Sigmoid colon (tissue), 7 donors: ENCODE results near the gene PPP2R5B. TPM values are rescaled to one million over a fixed set of nuclear protein-coding genes. Genes with fewer than 3 reads are reported as not detected.

Experiments used
- DNase-seq: peaks from one replicate; pipeline ENCODE4 v3.0.0-alpha.2; 2019
- H3K27ac ChIP-seq, 4 donors: fragments of 200-600 bp; sonication (generic); one replicate each; pipeline ENCODE4 v1.5.1; 2016 to 2019; ENCODE audit warnings: mild to moderate bottlenecking in 1 of 4
- H3K27me3 ChIP-seq, 3 donors: fragments of 200-600 bp; sonication (generic); one replicate each; pipeline ENCODE4 v1.5.1; 2019; ENCODE audit warnings: mild to moderate bottlenecking in 1 of 3
- H3K36me3 ChIP-seq, 4 donors: fragments of 200-600 bp; sonication (generic); one replicate each; pipeline ENCODE4 v1.5.1; 2016 to 2019
- H3K4me1 ChIP-seq, 4 donors: fragments of 200-600 bp; sonication (generic); one replicate each; pipeline ENCODE4 v1.5.1; 2017 to 2019
- H3K4me3 ChIP-seq, 4 donors: fragments of 200-600 bp; sonication (generic); one replicate each; pipeline ENCODE4 v1.5.1; 2017 to 2019; ENCODE audit warnings: mild to moderate bottlenecking in 2 of 4, moderate library complexity in 1 of 4
- H3K9me3 ChIP-seq, 4 donors: fragments of 200-600 bp in 3 of 4; sonication (generic) in 3 of 4; one replicate each; pipeline versions ENCODE4 v1.5.1 to v1.6.1; 2013 to 2019
- CTCF ChIP-seq, 4 experiments: fragments of 450-650 bp in 3 of 4; fragments of 200-600 bp in 1 of 4; IDR thresholded peaks; one replicate each; pipeline ENCODE4 v1.5.1; 2016 to 2019; ENCODE audit warnings: antibody characterized with exemption in 4 of 4, mild to moderate bottlenecking in 3 of 4, moderate library complexity in 2 of 4
- EP300 ChIP-seq, 4 donors: sonication (generic); formaldehyde crosslinking; IDR thresholded peaks; one replicate each; pipeline ENCODE4 v1.6.1; 2017; ENCODE audit warnings: antibody characterized with exemption in 4 of 4
- POLR2A ChIP-seq, 2 donors: fragments of 450-650 bp; IDR thresholded peaks; one replicate each; pipeline ENCODE4 v1.6.1; 2016; ENCODE audit warnings: antibody characterized with exemption in 2 of 2, mild to moderate bottlenecking in 2 of 2, moderate library complexity in 2 of 2
- POLR2AphosphoS5 ChIP-seq, 4 donors: sonication (generic); formaldehyde crosslinking; IDR thresholded peaks; one replicate each; pipeline ENCODE4 v1.6.1; 2017; ENCODE audit warnings: antibody characterized with exemption in 4 of 4
- WGBS, 2 donors: extraction: QIAGEN DNeasy Blood & Tissue Kit; methylation state at CpG; one replicate each; pipeline ENCODE4 v1.1.7; 2013; 5-methylcytosine and 5-hydroxymethylcytosine counted together
- intact Hi-C: fragments of 100-400 bp; cut with DNase I; formaldehyde crosslinking; loops from one replicate; pipeline ENCODE4 v1.15.1; 2023
- polyA plus RNA-seq, 3 donors: library from polyadenylated mRNA; stranded (reverse); fragments of 200-250 nt; gene quantifications; one replicate each; pipeline ENCODE4 v1.2.3, GENCODE V29; 2013
- total RNA-seq, 4 donors: library from RNA; depleted of rRNA; stranded (reverse); fragments of >200 nt; gene quantifications; one replicate each; pipeline ENCODE4 v1.1.0, GENCODE V29; 2016
- donor health status: healthy with polysubstance abuse.
- donor health status: Bipolar disorder and iron deficiency.
- donor health status: healthy.

The PPP2R5B gene
- total and polyA plus RNA-seq, 7 donors, result 15.6 to 27.3 (median 19.3) TPM

DNA sequence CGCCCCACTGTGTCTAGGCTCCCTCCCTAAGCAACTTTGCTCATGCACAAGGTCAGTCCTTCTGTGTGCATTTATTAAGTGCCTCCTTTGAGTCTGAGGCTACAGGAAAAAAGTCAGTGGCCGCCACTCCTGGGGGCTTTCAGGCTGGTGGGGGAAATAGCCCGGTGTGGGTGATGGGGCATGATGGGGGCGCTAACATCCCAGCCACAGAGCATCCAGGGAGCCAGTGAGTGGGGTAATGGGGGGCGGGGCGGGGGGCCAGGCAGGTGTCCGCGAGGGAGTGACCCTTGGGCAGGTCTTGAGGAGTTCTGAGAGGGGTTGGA, 36.1 kb upstream of the PPP2R5B start:
- no peaks in the 10 kb centered on the region for H3K9me3 ChIP-seq
- TF ChIP-seq EP300 (IDR thresholded peaks at IDR 0.05) (no peak), POLR2AphosphoS5 (IDR thresholded peaks at IDR 0.05) (no peak), POLR2A (IDR thresholded peaks at IDR 0.05) (no peak), CTCF (IDR thresholded peaks at IDR 0.05) (no peak)
- peak overlapping the region in 2 of 4 donors; percentile 70 to 74 for H3K27ac ChIP-seq
- peak overlapping the region in 3 of 4 donors; percentile 13 to 37 (median 29) for H3K4me3 ChIP-seq
- no peaks in the 10 kb centered on the region for H3K27me3 ChIP-seq
- DNase-seq, result no peak
- no peaks in the 10 kb centered on the region for H3K36me3 ChIP-seq
- peaks cover 0 to 14% (median 12%) of the 10 kb centered on the region in 4 donors for H3K4me1 ChIP-seq
- WGBS, 2 donors, result 13 to 55% methylated on average over 8 of the region's 8 CpGs
- intact Hi-C loops, result loop anchor here (1.0 to 5.0 kb wide), 2 partner anchors 41 to 101 kb away; no protein-coding TSS in a partner anchor

DNA sequence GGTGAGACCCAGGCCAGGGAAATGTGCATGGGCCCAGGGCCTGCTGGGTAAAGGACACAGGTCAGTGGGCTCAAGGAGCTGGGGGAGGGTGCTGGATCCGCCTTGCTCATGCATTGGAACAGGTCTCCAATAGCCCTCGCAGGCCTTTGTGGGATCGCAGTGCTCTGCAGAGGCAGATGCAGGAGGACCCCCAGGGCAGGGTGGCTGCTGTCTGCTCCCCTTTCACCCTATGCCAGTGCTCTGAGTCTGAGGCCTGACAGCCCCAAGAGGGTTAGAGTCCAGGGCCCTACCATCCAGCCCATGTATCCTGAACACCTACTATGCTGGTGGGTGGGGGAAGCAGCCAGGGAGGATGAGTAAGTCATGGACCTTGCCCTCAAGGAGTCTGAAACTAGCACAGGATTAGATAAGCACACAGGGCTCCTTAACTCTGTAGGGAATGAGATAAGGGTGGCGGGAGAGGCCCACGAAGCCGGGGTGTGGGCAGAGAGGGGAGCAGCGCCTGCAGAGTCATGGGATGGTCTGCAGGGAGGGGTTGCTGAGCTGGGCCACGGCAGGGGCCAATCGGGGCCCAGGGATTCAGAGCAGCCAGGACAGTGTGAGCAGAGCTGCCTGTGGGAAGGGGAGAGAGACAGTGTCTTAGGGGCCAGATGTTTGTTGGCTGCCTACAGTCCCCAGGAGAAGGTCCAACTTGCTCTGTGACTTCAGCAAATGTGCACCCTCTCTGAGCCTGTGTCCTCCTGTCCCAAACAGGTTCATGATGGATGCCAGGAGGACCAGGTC, 35.6 kb upstream of the PPP2R5B start:
- 15 to 53% methylated on average over 9 of the region's 9 CpGs for WGBS, 2 donors
- intact Hi-C loops, result loop anchor here (1.0 to 5.0 kb wide), 2 partner anchors 42 to 102 kb away; no protein-coding TSS in a partner anchor
- peak overlapping the region in 1 of 4 donors; percentile 70 for H3K27ac ChIP-seq
- H3K4me3 ChIP-seq, result no peak overlapping the region
- no peak for TF ChIP-seq EP300 (IDR thresholded peaks at IDR 0.05)
- TF ChIP-seq POLR2A (IDR thresholded peaks at IDR 0.05), result no peak
- TF ChIP-seq POLR2AphosphoS5 (IDR thresholded peaks at IDR 0.05), result no peak
- no peak for TF ChIP-seq CTCF (IDR thresholded peaks at IDR 0.05)
- no peaks in the 10 kb centered on the region for H3K36me3 ChIP-seq
- H3K9me3 ChIP-seq, result no peaks in the 10 kb centered on the region
- DNase-seq, result no peak
- H3K4me1 ChIP-seq, result peaks cover 0 to 15% (median 13%) of the 10 kb centered on the region in 4 donors
- no peaks in the 10 kb centered on the region for H3K27me3 ChIP-seq

GRCh38 chr11:64890522-64890939, 34.0 kb upstream of the PPP2R5B start:
- no peak for TF ChIP-seq EP300 (IDR thresholded peaks at IDR 0.05)
- no peak for TF ChIP-seq CTCF (IDR thresholded peaks at IDR 0.05)
- TF ChIP-seq POLR2AphosphoS5 (IDR thresholded peaks at IDR 0.05), result no peak
- no peak for TF ChIP-seq POLR2A (IDR thresholded peaks at IDR 0.05)
- H3K4me1 ChIP-seq, result peaks cover 0 to 19% (median 15%) of the 10 kb centered on the region in 4 donors

DNA sequence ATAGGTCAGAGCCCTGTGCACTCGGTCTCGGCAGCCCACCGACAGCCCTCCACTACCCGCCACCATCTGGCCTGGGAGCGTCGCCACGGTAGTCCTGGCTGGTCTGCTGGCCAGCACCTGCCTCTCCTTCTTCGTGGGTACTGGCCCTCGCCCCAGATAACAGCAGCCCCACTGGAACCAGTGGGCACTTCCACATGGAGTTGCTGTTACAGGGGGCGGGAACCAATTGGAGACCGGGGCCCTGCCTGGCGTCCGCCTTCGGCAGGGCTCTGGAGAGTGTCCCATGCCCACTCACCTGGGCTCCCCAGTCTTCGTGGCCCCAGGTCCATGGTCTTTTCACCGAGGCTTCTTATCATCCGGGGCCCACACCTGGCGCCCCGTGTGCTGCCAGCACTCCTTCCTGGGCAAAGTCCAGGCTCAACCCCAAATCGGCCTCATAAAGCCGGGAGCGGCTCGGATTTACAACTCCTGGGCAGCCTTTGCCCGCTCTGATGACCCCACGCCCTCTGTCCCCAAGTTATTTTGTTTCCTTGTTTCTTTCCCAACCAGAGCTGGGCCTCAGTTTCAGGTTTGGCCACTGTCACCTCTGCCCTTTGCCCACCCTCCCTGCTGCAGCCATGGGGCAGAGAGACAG, 33.2 kb upstream of the PPP2R5B start:
- intact Hi-C loops, result no loop called here
- Histone ChIP-seq H3K9me3 (no peaks in the 10 kb centered on the region), H3K4me1 (peaks cover 0 to 19% (median 15%) of the 10 kb centered on the region in 4 donors), H3K4me3 (peak overlapping the region in 1 of 4 donors; percentile 12), H3K27ac (peak overlapping the region in 1 of 4 donors; percentile 45), H3K27me3 (no peaks in the 10 kb centered on the region), H3K36me3 (peaks cover 0 to 11% (median under 1%) of the 10 kb centered on the region in 4 donors)
- no peak for DNase-seq
- TF ChIP-seq POLR2AphosphoS5 (IDR thresholded peaks at IDR 0.05) (no peak), POLR2A (IDR thresholded peaks at IDR 0.05) (peak in 1 of 2 donors; percentile 14)
- WGBS, 2 donors, result 20 to 74% methylated on average over 25 of the region's 25 CpGs

More at GRCh38 chr11:64890522-64890939, 34.0 kb upstream of the PPP2R5B start:
- peaks cover 0 to 5% (median 0%) of the 10 kb centered on the region in 4 donors for H3K36me3 ChIP-seq
- H3K9me3 ChIP-seq, result no peaks in the 10 kb centered on the region
- H3K27ac ChIP-seq, result no peak overlapping the region
- H3K4me3 ChIP-seq, result peak overlapping the region in 1 of 4 donors; percentile 12
- 17 to 65% methylated on average over 7 of the region's 7 CpGs for WGBS, 2 donors
- no peaks in the 10 kb centered on the region for H3K27me3 ChIP-seq
- intact Hi-C loops, result no loop called here
- DNase-seq, result no peak

- peaks cover 0 to 15% (median 2%) of the 10 kb centered on the region in 4 donors for H3K36me3 ChIP-seq
- DNase-seq, result no peak
- H3K4me3 ChIP-seq, result no peak overlapping the region
- H3K27ac ChIP-seq, result peak overlapping the region in 1 of 4 donors; percentile 45
- H3K9me3 ChIP-seq, result no peaks in the 10 kb centered on the region
- TF ChIP-seq POLR2A (IDR thresholded peaks at IDR 0.05), result no peak
- TF ChIP-seq EP300 (IDR thresholded peaks at IDR 0.05), result no peak
- TF ChIP-seq POLR2AphosphoS5 (IDR thresholded peaks at IDR 0.05), result no peak
- TF ChIP-seq CTCF (IDR thresholded peaks at IDR 0.05), result no peak
- WGBS, 2 donors, result 13 to 65% methylated on average over 5 of the region's 5 CpGs
- H3K27me3 ChIP-seq, result no peaks in the 10 kb centered on the region
- intact Hi-C loops, result no loop called here
- peaks cover 0 to 19% (median 15%) of the 10 kb centered on the region in 4 donors for H3K4me1 ChIP-seq
Measured at GRCh38 chr11:64891880-64892279, 32.6 kb upstream of the PPP2R5B start.
